HG02759 (cell line): ENCODE measurements around the gene EIF4G1.

ENCODE experiments used
- ATAC-seq: cut with Tn5 transposase; IDR thresholded peaks from one replicate; pipeline ENCODE4 v1.9.1; 2021; ENCODE audit warnings: mild to moderate bottlenecking, moderate library complexity; ENCODE audit not compliant: unreplicated experiment

EIF4G1 gene

GRCh38 chr3:184349563-184350470 lies 35.4 kb downstream of the EIF4G1 start:
- ATAC-seq: no peak

- no peak for ATAC-seq
These were observed 36.2 kb downstream of the EIF4G1 start for GRCh38 chr3:184350618-184351017.

GRCh38 chr3:184351511-184352148 lies 37.2 kb downstream of the EIF4G1 start:
- no peak for ATAC-seq

- no peak for ATAC-seq
These were observed 37.9 kb downstream of the EIF4G1 start for GRCh38 chr3:184352149-184352785.

- no peak for ATAC-seq
These were observed 38.6 kb downstream of the EIF4G1 start for GRCh38 chr3:184352897-184353545.

- ATAC-seq: no peak
These were observed 39.1 kb downstream of the EIF4G1 start for GRCh38 chr3:184353546-184353941.

- peak; percentile 49 for ATAC-seq
These were observed 39.8 kb downstream of the EIF4G1 start for GRCh38 chr3:184354121-184354728.

GRCh38 chr3:184354754-184355153 lies 40.3 kb downstream of the EIF4G1 start:
- ATAC-seq: no peak

GRCh38 chr3:184355261-184356040 lies 41.0 kb downstream of the EIF4G1 start:
- ATAC-seq: no peak

- ATAC-seq: no peak
These were observed 43.1 kb downstream of the EIF4G1 start for GRCh38 chr3:184357248-184358123.

- no peak for ATAC-seq
These were observed 43.8 kb downstream of the EIF4G1 start for GRCh38 chr3:184358124-184358767.

- no peak for ATAC-seq
These were observed 44.5 kb downstream of the EIF4G1 start for GRCh38 chr3:184358921-184359350.

GRCh38 chr3:184359610-184360009 lies 45.2 kb downstream of the EIF4G1 start:
- no peak for ATAC-seq

GRCh38 chr3:184360070-184360928 lies 45.9 kb downstream of the EIF4G1 start:
- no peak for ATAC-seq

GRCh38 chr3:184360929-184361531 lies 46.6 kb downstream of the EIF4G1 start:
- peak; percentile 2 for ATAC-seq

GRCh38 chr3:184361532-184361931 lies 47.1 kb downstream of the EIF4G1 start, which contains the start of the genes CLCN2 and POLR2H:
Gene CLCN2 (minus strand): TSS chr3:184361605. CDS start chr3:184361479, 126 bp downstream.
Gene POLR2H (plus strand): TSS chr3:184361710. CDS start chr3:184363493, 1,783 bp downstream.
- peak; percentile 51 for ATAC-seq
